Keratinocyte (primary cell): Measurements from ENCODE around the gene DONSON.

Experiments
- EZH2 ChIP-seq: IDR thresholded peaks from one replicate; pipeline ENCODE4 v1.6.1; 2012; ENCODE audit warnings: inconsistent platforms, mild to moderate bottlenecking, low read length, moderate library complexity
- TF ChIP-seq, protein P1 (sequence below), 3 experiments: IDR thresholded peaks in 1 of 3; conservative IDR thresholded peaks in 1 of 3; optimal IDR thresholded peaks in 1 of 3; 2 replicates in 2 of 3; 3 replicates in 1 of 3; pipeline versions ENCODE3 to v1.5.1; 2011; ENCODE audit warnings: low read length in 3 of 3, mild to moderate bottlenecking in 3 of 3, moderate library complexity in 2 of 3, control low read depth in 1 of 3, inconsistent platforms in 1 of 3; ENCODE audit not compliant: insufficient read depth in 2 of 3; ENCODE audit errors: extremely low read depth in 1 of 3

GRCh38 chr21:33541105-33541711 lies 47.3 kb downstream of the DONSON start:
- TF ChIP-seq, protein P1, sequence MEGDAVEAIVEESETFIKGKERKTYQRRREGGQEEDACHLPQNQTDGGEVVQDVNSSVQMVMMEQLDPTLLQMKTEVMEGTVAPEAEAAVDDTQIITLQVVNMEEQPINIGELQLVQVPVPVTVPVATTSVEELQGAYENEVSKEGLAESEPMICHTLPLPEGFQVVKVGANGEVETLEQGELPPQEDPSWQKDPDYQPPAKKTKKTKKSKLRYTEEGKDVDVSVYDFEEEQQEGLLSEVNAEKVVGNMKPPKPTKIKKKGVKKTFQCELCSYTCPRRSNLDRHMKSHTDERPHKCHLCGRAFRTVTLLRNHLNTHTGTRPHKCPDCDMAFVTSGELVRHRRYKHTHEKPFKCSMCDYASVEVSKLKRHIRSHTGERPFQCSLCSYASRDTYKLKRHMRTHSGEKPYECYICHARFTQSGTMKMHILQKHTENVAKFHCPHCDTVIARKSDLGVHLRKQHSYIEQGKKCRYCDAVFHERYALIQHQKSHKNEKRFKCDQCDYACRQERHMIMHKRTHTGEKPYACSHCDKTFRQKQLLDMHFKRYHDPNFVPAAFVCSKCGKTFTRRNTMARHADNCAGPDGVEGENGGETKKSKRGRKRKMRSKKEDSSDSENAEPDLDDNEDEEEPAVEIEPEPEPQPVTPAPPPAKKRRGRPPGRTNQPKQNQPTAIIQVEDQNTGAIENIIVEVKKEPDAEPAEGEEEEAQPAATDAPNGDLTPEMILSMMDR (optimal IDR thresholded peaks at IDR 0.05 in 1 of 3, IDR thresholded peaks at IDR 0.05 in 1 of 3, conservative IDR thresholded peaks at IDR 0.05 in 1 of 3; ENCODE audit: extremely low read depth in 1 of 3, insufficient read depth in 2 of 3, low read length in 3 of 3): no peak
- no peak for TF ChIP-seq EZH2
